WTC11 (cell line): ENCODE measurements around the gene EML6. TPM values are rescaled to one million over a fixed set of nuclear protein-coding genes. Genes with fewer than 3 reads are reported as not detected.

Experiments used
- ATAC-seq: fragments of 200-7000 bp; cut with Tn5 transposase; 2 replicates; pipeline ENCODE4 v1.10.0; 2021; ENCODE audit warnings: mild to moderate bottlenecking, moderate library complexity
- CTCF ChIA-PET: fragments of 300-600 bp; sonication (Branson Sonifier 250); formaldehyde crosslinking; loops from one replicate; lab custom pipeline; 2021; ENCODE audit warnings: antibody characterized with exemption; lab: Charles Lee
- POLR2A ChIA-PET: fragments of 350-600 bp; sonication (Branson Sonifier 250); formaldehyde crosslinking; loops from one replicate; lab custom pipeline; 2021; ENCODE audit warnings: antibody characterized with exemption; lab: Charles Lee
- DNase-seq: peaks from one replicate; pipeline ENCODE4 v3.0.0; 2021; ENCODE audit warnings: low spot score
- H3K27ac Mint-ChIP-seq: 2 replicates; pipeline ENCODE4 v1.8.0; 2021; ENCODE audit warnings: mixed read lengths
- H3K27me3 Mint-ChIP-seq: 2 replicates; pipeline ENCODE4 v1.8.0; 2021; ENCODE audit warnings: low read depth, mild to moderate bottlenecking, moderate library complexity, mixed read lengths
- H3K36me3 Mint-ChIP-seq: 2 replicates; pipeline ENCODE4 v1.8.0; 2021; ENCODE audit warnings: mixed read lengths
- H3K4me1 Mint-ChIP-seq: 2 replicates; pipeline ENCODE4 v1.8.0; 2022; ENCODE audit warnings: mixed read lengths
- H3K4me3 Mint-ChIP-seq: 2 replicates; pipeline ENCODE4 v1.8.0; 2021; ENCODE audit warnings: mild to moderate bottlenecking, moderate library complexity, mixed read lengths
- H3K9me3 Mint-ChIP-seq: 2 replicates; pipeline ENCODE4 v1.8.0; 2021; ENCODE audit warnings: mixed read lengths
- CBFB ChIP-seq: sonication (generic); formaldehyde crosslinking; IDR thresholded peaks from 2 replicates; pipeline ENCODE4 v1.8.1; 2022; ENCODE audit warnings: mild to moderate bottlenecking, low read depth, missing genetic modification reagents
- FOXP1 ChIP-seq: sonication (generic); formaldehyde crosslinking; IDR thresholded peaks from 2 replicates; pipeline ENCODE4 v1.8.0; 2022; ENCODE audit warnings: missing genetic modification reagents, mild to moderate bottlenecking, moderate library complexity, borderline replicate concordance
- HMGA2 ChIP-seq: fragments of 250-450 bp; sonication (Bioruptor Pico); IDR thresholded peaks from 2 replicates; pipeline ENCODE4 v1.4.0; 2021; ENCODE audit warnings: mild to moderate bottlenecking, moderate library complexity
- JAZF1 ChIP-seq: fragments of 250-450 bp; sonication (Bioruptor Pico); IDR thresholded peaks from 2 replicates; pipeline ENCODE4 v1.9.0; 2021; ENCODE audit warnings: moderate library complexity, mild to moderate bottlenecking, inconsistent platforms
- KAT7 ChIP-seq: sonication (generic); formaldehyde crosslinking; IDR thresholded peaks from 2 replicates; pipeline ENCODE4 v1.8.1; 2023; ENCODE audit warnings: missing genetic modification reagents, mild to moderate bottlenecking, borderline replicate concordance
- RORB ChIP-seq: fragments of 250-450 bp; sonication (Bioruptor Pico); IDR thresholded peaks from 2 replicates; pipeline ENCODE4 v1.9.0; 2021; ENCODE audit warnings: mild to moderate bottlenecking
- TEAD1 ChIP-seq: sonication (generic); formaldehyde crosslinking; IDR thresholded peaks from 2 replicates; pipeline ENCODE4 v1.8.0; 2022; ENCODE audit warnings: mild to moderate bottlenecking, missing genetic modification reagents
- ZNF138 ChIP-seq: sonication (generic); formaldehyde crosslinking; conservative IDR thresholded peaks from 2 replicates; pipeline ENCODE4 v1.8.1; 2022; ENCODE audit warnings: mild to moderate bottlenecking, moderate library complexity, missing genetic modification reagents
- ZNF317 ChIP-seq: sonication (generic); formaldehyde crosslinking; IDR thresholded peaks from 2 replicates; pipeline ENCODE4 v1.8.1; 2023; ENCODE audit warnings: low read depth, mild to moderate bottlenecking, moderate library complexity, missing genetic modification reagents, borderline replicate concordance
- ZNF396 ChIP-seq: fragments of 250-450 bp; sonication (Bioruptor Pico); IDR thresholded peaks from 2 replicates; pipeline ENCODE4 v1.8.0; 2021; ENCODE audit warnings: mild to moderate bottlenecking, moderate library complexity, borderline replicate concordance
- ZNF671 ChIP-seq: fragments of 250-450 bp; sonication (Bioruptor Pico); IDR thresholded peaks from 2 replicates; pipeline ENCODE4 v1.8.0; 2021; ENCODE audit warnings: mild to moderate bottlenecking
- total RNA-seq: library from RNA; stranded (reverse); gene quantifications from 3 replicates; pipeline ENCODE4 v1.2.3, GENCODE V29; 2021
- TF ChIP-seq, protein P1 (sequence below): fragments of 250-450 bp; sonication (Bioruptor Pico); IDR thresholded peaks from 2 replicates; pipeline ENCODE4 v1.9.0; 2021; ENCODE audit warnings: mild to moderate bottlenecking
- TF ChIP-seq, protein P2 (sequence below): sonication (generic); formaldehyde crosslinking; IDR thresholded peaks from 2 replicates; pipeline ENCODE4 v1.8.1; 2023; ENCODE audit warnings: mild to moderate bottlenecking, missing genetic modification reagents
- TF ChIP-seq, protein P3 (sequence below): sonication (generic); formaldehyde crosslinking; IDR thresholded peaks from 2 replicates; pipeline ENCODE4 v1.8.1; 2023; ENCODE audit warnings: mild to moderate bottlenecking, missing genetic modification reagents
- TF ChIP-seq, protein P4 (sequence below): sonication (generic); formaldehyde crosslinking; IDR thresholded peaks from 2 replicates; pipeline ENCODE4 v1.8.0; 2022; ENCODE audit warnings: mild to moderate bottlenecking, missing genetic modification reagents
- TF ChIP-seq, protein P5 (sequence below): fragments of 250-450 bp; sonication (Bioruptor Pico); IDR thresholded peaks from 2 replicates; pipeline ENCODE4 v2.1.2; 2022; ENCODE audit warnings: mild to moderate bottlenecking, moderate library complexity
- TF ChIP-seq, protein P6 (sequence below): sonication (generic); formaldehyde crosslinking; IDR thresholded peaks from 2 replicates; pipeline ENCODE4 v1.8.1; 2023; ENCODE audit warnings: mild to moderate bottlenecking, missing genetic modification reagents, moderate library complexity
- TF ChIP-seq, protein P7 (sequence below): sonication (generic); formaldehyde crosslinking; IDR thresholded peaks from 2 replicates; pipeline ENCODE4 v1.8.0; 2023; ENCODE audit warnings: missing genetic modification reagents, mild to moderate bottlenecking, borderline replicate concordance
- TF ChIP-seq, protein P8 (sequence below): sonication (generic); formaldehyde crosslinking; conservative IDR thresholded peaks from 2 replicates; pipeline ENCODE4 v1.8.1; 2023; ENCODE audit warnings: mild to moderate bottlenecking, low read depth, missing genetic modification reagents, moderate library complexity

Gene EML6
- total RNA-seq, 1 experiment from 2014 or later = 2.1 TPM

DNA sequence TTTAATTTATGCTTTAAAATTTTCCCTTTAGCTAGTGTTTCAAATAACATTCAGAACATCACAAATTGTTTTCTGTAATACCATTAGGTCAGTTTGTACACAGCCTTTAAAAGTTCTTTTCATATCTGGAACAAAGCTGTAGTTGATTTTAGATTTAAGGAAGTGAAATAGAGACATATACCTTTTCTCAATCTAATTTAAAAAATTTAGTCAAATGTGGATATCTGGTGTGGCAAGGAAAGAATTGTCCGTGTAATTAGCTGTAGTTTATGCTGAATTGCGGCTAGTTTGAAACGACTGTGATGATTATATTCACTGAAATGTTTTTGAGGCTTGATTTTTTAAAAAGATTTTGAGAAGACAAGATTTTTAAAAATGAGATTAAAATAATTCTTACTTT is 59.9 kb downstream of the EML6 start:
- DNase-seq (no peak), ATAC-seq (no peak)
- no peaks in the 10 kb centered on the region for H3K4me1 Mint-ChIP-seq
- TF ChIP-seq ZNF396 (CRISPR knock-in tag) (no peak), KAT7 (CRISPR knock-in tag) (no peak), CBFB (CRISPR knock-in tag) (no peak), ZNF671 (CRISPR knock-in tag) (no peak), HMGA2 (no peak), JAZF1 (CRISPR knock-in tag) (no peak)
- TF ChIP-seq, protein P1, sequence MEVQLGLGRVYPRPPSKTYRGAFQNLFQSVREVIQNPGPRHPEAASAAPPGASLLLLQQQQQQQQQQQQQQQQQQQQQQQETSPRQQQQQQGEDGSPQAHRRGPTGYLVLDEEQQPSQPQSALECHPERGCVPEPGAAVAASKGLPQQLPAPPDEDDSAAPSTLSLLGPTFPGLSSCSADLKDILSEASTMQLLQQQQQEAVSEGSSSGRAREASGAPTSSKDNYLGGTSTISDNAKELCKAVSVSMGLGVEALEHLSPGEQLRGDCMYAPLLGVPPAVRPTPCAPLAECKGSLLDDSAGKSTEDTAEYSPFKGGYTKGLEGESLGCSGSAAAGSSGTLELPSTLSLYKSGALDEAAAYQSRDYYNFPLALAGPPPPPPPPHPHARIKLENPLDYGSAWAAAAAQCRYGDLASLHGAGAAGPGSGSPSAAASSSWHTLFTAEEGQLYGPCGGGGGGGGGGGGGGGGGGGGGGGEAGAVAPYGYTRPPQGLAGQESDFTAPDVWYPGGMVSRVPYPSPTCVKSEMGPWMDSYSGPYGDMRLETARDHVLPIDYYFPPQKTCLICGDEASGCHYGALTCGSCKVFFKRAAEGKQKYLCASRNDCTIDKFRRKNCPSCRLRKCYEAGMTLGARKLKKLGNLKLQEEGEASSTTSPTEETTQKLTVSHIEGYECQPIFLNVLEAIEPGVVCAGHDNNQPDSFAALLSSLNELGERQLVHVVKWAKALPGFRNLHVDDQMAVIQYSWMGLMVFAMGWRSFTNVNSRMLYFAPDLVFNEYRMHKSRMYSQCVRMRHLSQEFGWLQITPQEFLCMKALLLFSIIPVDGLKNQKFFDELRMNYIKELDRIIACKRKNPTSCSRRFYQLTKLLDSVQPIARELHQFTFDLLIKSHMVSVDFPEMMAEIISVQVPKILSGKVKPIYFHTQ (CRISPR knock-in tag) = no peak
- TF ChIP-seq, protein P2, sequence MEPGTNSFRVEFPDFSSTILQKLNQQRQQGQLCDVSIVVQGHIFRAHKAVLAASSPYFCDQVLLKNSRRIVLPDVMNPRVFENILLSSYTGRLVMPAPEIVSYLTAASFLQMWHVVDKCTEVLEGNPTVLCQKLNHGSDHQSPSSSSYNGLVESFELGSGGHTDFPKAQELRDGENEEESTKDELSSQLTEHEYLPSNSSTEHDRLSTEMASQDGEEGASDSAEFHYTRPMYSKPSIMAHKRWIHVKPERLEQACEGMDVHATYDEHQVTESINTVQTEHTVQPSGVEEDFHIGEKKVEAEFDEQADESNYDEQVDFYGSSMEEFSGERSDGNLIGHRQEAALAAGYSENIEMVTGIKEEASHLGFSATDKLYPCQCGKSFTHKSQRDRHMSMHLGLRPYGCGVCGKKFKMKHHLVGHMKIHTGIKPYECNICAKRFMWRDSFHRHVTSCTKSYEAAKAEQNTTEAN (CRISPR knock-in tag) = no peak
- TF ChIP-seq, protein P3, sequence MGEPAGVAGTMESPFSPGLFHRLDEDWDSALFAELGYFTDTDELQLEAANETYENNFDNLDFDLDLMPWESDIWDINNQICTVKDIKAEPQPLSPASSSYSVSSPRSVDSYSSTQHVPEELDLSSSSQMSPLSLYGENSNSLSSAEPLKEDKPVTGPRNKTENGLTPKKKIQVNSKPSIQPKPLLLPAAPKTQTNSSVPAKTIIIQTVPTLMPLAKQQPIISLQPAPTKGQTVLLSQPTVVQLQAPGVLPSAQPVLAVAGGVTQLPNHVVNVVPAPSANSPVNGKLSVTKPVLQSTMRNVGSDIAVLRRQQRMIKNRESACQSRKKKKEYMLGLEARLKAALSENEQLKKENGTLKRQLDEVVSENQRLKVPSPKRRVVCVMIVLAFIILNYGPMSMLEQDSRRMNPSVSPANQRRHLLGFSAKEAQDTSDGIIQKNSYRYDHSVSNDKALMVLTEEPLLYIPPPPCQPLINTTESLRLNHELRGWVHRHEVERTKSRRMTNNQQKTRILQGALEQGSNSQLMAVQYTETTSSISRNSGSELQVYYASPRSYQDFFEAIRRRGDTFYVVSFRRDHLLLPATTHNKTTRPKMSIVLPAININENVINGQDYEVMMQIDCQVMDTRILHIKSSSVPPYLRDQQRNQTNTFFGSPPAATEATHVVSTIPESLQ = no peak
- TF ChIP-seq, protein P4, sequence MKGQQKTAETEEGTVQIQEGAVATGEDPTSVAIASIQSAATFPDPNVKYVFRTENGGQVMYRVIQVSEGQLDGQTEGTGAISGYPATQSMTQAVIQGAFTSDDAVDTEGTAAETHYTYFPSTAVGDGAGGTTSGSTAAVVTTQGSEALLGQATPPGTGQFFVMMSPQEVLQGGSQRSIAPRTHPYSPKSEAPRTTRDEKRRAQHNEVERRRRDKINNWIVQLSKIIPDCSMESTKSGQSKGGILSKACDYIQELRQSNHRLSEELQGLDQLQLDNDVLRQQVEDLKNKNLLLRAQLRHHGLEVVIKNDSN (CRISPR knock-in tag) = no peak
- TF ChIP-seq, protein P5, sequence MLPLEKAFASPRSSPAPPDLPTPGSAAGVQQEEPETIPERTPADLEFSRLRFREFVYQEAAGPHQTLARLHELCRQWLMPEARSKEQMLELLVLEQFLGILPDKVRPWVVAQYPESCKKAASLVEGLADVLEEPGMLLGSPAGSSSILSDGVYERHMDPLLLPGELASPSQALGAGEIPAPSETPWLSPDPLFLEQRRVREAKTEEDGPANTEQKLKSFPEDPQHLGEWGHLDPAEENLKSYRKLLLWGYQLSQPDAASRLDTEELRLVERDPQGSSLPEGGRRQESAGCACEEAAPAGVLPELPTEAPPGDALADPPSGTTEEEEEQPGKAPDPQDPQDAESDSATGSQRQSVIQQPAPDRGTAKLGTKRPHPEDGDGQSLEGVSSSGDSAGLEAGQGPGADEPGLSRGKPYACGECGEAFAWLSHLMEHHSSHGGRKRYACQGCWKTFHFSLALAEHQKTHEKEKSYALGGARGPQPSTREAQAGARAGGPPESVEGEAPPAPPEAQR (CRISPR knock-in tag) = no peak
- TF ChIP-seq, all 79 proteins: peak for 0
- POLR2A ChIA-PET = no interaction called here
- CTCF ChIA-PET = no interaction called here
- no peak overlapping the region for H3K4me3 Mint-ChIP-seq
- no peak overlapping the region for H3K27ac Mint-ChIP-seq
- no peaks in the 10 kb centered on the region for H3K36me3 Mint-ChIP-seq
- no peaks in the 10 kb centered on the region for H3K27me3 Mint-ChIP-seq
- no peaks in the 10 kb centered on the region for H3K9me3 Mint-ChIP-seq

DNA sequence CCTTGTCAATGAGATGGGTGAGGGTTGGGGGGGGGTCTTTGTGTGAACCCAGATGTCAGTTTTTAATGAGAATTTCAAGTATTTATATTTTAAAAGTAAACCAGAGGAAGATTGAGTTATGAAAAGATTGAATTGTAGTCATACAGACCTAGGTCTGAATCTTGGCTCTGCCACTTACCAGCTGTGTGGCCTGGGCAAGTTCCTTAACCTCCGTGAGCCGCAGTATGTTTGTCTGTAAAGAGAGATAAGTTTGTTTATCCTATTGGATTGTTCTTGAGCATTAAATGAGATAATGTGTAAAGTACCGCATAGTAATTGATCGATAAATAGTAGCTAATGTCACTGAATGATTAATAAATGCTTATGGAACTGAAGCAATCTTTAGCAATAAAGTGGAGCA is 63.8 kb downstream of the EML6 start:
- POLR2A ChIA-PET = no interaction called here
- no peaks in the 10 kb centered on the region for H3K27me3 Mint-ChIP-seq
- no peak overlapping the region for H3K4me3 Mint-ChIP-seq
- DNase-seq (no peak), ATAC-seq (no peak)
- H3K27ac Mint-ChIP-seq = no peak overlapping the region
- H3K9me3 Mint-ChIP-seq = no peaks in the 10 kb centered on the region
- no peaks in the 10 kb centered on the region for H3K4me1 Mint-ChIP-seq
- CTCF ChIA-PET = no interaction called here
- H3K36me3 Mint-ChIP-seq = no peaks in the 10 kb centered on the region
- TF ChIP-seq, protein P6, sequence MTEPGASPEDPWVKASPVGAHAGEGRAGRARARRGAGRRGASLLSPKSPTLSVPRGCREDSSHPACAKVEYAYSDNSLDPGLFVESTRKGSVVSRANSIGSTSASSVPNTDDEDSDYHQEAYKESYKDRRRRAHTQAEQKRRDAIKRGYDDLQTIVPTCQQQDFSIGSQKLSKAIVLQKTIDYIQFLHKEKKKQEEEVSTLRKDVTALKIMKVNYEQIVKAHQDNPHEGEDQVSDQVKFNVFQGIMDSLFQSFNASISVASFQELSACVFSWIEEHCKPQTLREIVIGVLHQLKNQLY = no peak
- TF ChIP-seq TEAD1 (CRISPR knock-in tag) (no peak), ZNF138 (CRISPR knock-in tag) (no peak), ZNF671 (CRISPR knock-in tag) (no peak), FOXP1 (CRISPR knock-in tag) (no peak), ZNF317 (CRISPR knock-in tag) (no peak), RORB (CRISPR knock-in tag) (no peak)
- TF ChIP-seq, protein P7, sequence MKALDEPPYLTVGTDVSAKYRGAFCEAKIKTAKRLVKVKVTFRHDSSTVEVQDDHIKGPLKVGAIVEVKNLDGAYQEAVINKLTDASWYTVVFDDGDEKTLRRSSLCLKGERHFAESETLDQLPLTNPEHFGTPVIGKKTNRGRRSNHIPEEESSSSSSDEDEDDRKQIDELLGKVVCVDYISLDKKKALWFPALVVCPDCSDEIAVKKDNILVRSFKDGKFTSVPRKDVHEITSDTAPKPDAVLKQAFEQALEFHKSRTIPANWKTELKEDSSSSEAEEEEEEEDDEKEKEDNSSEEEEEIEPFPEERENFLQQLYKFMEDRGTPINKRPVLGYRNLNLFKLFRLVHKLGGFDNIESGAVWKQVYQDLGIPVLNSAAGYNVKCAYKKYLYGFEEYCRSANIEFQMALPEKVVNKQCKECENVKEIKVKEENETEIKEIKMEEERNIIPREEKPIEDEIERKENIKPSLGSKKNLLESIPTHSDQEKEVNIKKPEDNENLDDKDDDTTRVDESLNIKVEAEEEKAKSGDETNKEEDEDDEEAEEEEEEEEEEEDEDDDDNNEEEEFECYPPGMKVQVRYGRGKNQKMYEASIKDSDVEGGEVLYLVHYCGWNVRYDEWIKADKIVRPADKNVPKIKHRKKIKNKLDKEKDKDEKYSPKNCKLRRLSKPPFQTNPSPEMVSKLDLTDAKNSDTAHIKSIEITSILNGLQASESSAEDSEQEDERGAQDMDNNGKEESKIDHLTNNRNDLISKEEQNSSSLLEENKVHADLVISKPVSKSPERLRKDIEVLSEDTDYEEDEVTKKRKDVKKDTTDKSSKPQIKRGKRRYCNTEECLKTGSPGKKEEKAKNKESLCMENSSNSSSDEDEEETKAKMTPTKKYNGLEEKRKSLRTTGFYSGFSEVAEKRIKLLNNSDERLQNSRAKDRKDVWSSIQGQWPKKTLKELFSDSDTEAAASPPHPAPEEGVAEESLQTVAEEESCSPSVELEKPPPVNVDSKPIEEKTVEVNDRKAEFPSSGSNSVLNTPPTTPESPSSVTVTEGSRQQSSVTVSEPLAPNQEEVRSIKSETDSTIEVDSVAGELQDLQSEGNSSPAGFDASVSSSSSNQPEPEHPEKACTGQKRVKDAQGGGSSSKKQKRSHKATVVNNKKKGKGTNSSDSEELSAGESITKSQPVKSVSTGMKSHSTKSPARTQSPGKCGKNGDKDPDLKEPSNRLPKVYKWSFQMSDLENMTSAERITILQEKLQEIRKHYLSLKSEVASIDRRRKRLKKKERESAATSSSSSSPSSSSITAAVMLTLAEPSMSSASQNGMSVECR (CRISPR knock-in tag) = no peak
- TF ChIP-seq, protein P8, sequence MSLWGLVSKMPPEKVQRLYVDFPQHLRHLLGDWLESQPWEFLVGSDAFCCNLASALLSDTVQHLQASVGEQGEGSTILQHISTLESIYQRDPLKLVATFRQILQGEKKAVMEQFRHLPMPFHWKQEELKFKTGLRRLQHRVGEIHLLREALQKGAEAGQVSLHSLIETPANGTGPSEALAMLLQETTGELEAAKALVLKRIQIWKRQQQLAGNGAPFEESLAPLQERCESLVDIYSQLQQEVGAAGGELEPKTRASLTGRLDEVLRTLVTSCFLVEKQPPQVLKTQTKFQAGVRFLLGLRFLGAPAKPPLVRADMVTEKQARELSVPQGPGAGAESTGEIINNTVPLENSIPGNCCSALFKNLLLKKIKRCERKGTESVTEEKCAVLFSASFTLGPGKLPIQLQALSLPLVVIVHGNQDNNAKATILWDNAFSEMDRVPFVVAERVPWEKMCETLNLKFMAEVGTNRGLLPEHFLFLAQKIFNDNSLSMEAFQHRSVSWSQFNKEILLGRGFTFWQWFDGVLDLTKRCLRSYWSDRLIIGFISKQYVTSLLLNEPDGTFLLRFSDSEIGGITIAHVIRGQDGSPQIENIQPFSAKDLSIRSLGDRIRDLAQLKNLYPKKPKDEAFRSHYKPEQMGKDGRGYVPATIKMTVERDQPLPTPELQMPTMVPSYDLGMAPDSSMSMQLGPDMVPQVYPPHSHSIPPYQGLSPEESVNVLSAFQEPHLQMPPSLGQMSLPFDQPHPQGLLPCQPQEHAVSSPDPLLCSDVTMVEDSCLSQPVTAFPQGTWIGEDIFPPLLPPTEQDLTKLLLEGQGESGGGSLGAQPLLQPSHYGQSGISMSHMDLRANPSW (CRISPR knock-in tag) = no peak
